Endothelial cell of umbilical vein (primary cell): Measurements from ENCODE around the gene SORCS2. TPM values are rescaled to one million over a fixed set of nuclear protein-coding genes. Genes with fewer than 3 reads are reported as not detected.

Experiments used
- BruUV-seq: library from RNA; stranded (reverse); fragments of 400-500 nt; replicated peaks from 2 replicates; lab custom pipeline; 2021; lab: Mats Ljungman, UMichigan
- CTCF ChIA-PET: fragments of 300-600, 350-600 bp; sonication (Branson Sonifier 250); formaldehyde crosslinking; loops from one replicate; lab custom pipeline; 2021; ENCODE audit warnings: antibody characterized with exemption, inconsistent platforms; lab: Charles Lee
- POLR2A ChIA-PET: fragments of 300-600, 350-600 bp; sonication (Branson Sonifier 250); formaldehyde crosslinking; loops from one replicate; lab custom pipeline; 2021; ENCODE audit warnings: antibody characterized with exemption, inconsistent platforms; lab: Charles Lee
- DNase-seq: peaks from one replicate; pipeline ENCODE4 v3.0.0-alpha.2; 2011; ENCODE audit warnings: low read depth, low spot score
- FAIRE-seq: peaks from 2 replicates; lab custom pipeline; 2011; peaks lifted over from hg19 to GRCh38; lab: Jason Lieb, UNC
- H2AFZ ChIP-seq: 2 replicates; pipeline ENCODE4 v1.6.0; 2012; ENCODE audit warnings: low read depth, low read length, control low read depth, inconsistent platforms
- H3K27ac ChIP-seq: 2 replicates; pipeline ENCODE4 v1.5.1; 2011; ENCODE audit warnings: low read depth, mild to moderate bottlenecking, control low read depth, low read length, moderate library complexity; ENCODE audit not compliant: insufficient read depth
- H3K27me3 ChIP-seq, 2 experiments: 2 replicates each; pipeline versions ENCODE4 v1.6.0 to v1.6.1; 2011; ENCODE audit warnings: low read length in 2 of 2, mixed read lengths in 1 of 2; ENCODE audit not compliant: control insufficient read depth in 2 of 2, insufficient read depth in 2 of 2
- H3K36me3 ChIP-seq, 2 experiments: 2 replicates in 1 of 2; 3 replicates in 1 of 2; pipeline ENCODE4 v1.5.1; 2011; ENCODE audit warnings: low read length in 2 of 2, mild to moderate bottlenecking in 1 of 2, moderate library complexity in 1 of 2; ENCODE audit not compliant: control insufficient read depth in 2 of 2, insufficient read depth in 2 of 2; ENCODE audit errors: extremely low read depth in 1 of 2
- H3K4me1 ChIP-seq: 3 replicates; pipeline ENCODE4 v1.5.1; 2011; ENCODE audit warnings: mild to moderate bottlenecking, low read length; ENCODE audit not compliant: control insufficient read depth, insufficient read depth; ENCODE audit errors: extremely low read depth
- H3K4me2 ChIP-seq: 2 replicates; pipeline ENCODE4 v1.6.1; 2011; ENCODE audit warnings: low read length, control low read depth, mixed read lengths; ENCODE audit not compliant: insufficient read depth
- H3K4me3 ChIP-seq, 3 experiments: fragments of 200-600 bp in 1 of 3; sonication (generic), shearing (Covaris generic) in 1 of 3; replicated peaks in 1 of 3; 2 replicates each; pipeline ENCODE4 v1.5.1; 2011 to 2016; ENCODE audit warnings: control low read depth in 3 of 3, low read length in 3 of 3, mild to moderate bottlenecking in 2 of 3, inconsistent platforms in 1 of 3, low read depth in 1 of 3, moderate library complexity in 1 of 3; ENCODE audit not compliant: insufficient read depth in 1 of 3
- H3K79me2 ChIP-seq: 2 replicates; pipeline ENCODE4 v1.6.0; 2012; ENCODE audit warnings: low read length, inconsistent platforms; ENCODE audit not compliant: control insufficient read depth, insufficient read depth
- H3K9ac ChIP-seq: replicated peaks from 2 replicates; pipeline ENCODE3; 2011; ENCODE audit warnings: low read length, control low read depth; ENCODE audit not compliant: insufficient read depth; ENCODE audit errors: extremely low read depth
- H3K9me1 ChIP-seq: replicated peaks from 3 replicates; pipeline ENCODE4 v1.6.0; 2011; ENCODE audit warnings: mild to moderate bottlenecking, low read length; ENCODE audit not compliant: control insufficient read depth, insufficient read depth; ENCODE audit errors: extremely low read depth
- H3K9me3 ChIP-seq: replicated peaks from 2 replicates; pipeline ENCODE4 v1.5.1; 2012; ENCODE audit warnings: low read length, inconsistent platforms; ENCODE audit not compliant: control insufficient read depth, insufficient read depth
- H4K20me1 ChIP-seq: replicated peaks from 2 replicates; pipeline ENCODE3; 2011; ENCODE audit warnings: mild to moderate bottlenecking, low read length; ENCODE audit not compliant: control insufficient read depth, insufficient read depth; ENCODE audit errors: extremely low read depth
- CTCF ChIP-seq, 2 donors: IDR thresholded peaks; 1 replicate in 1 of 2; 2 replicates in 1 of 2; pipeline ENCODE4 v1.5.1; 2011; ENCODE audit warnings: low read length in 2 of 2, mild to moderate bottlenecking in 2 of 2, moderate library complexity in 2 of 2, control low read depth in 1 of 2, inconsistent platforms in 1 of 2, low read depth in 1 of 2; ENCODE audit not compliant: insufficient read depth in 1 of 2; ENCODE audit errors: extremely low read depth in 1 of 2
- EZH2 ChIP-seq: IDR thresholded peaks from 2 replicates; pipeline ENCODE4 v1.6.1; 2012; ENCODE audit warnings: borderline replicate concordance, low read depth, mild to moderate bottlenecking, moderate library complexity, low read length, inconsistent platforms; ENCODE audit not compliant: severe bottlenecking
- FOS ChIP-seq: IDR thresholded peaks from 2 replicates; pipeline ENCODE4 v1.6.1; 2011; ENCODE audit warnings: mild to moderate bottlenecking, low read length, moderate library complexity, borderline replicate concordance; ENCODE audit not compliant: insufficient read depth
- GATA2 ChIP-seq: IDR thresholded peaks from 2 replicates; pipeline ENCODE4 v1.7.0; 2011; ENCODE audit warnings: low read depth, mild to moderate bottlenecking, moderate library complexity, mixed read lengths, low read length; ENCODE audit not compliant: insufficient read length, insufficient read depth
- JUN ChIP-seq: IDR thresholded peaks from 2 replicates; pipeline ENCODE4 v1.6.1; 2011; ENCODE audit warnings: borderline replicate concordance, low read depth; ENCODE audit not compliant: insufficient read length, insufficient read depth
- MYC ChIP-seq: IDR thresholded peaks from one replicate; pipeline ENCODE4 v1.6.1; 2011; ENCODE audit warnings: mild to moderate bottlenecking, low read depth, low read length
- POLR2A ChIP-seq: IDR thresholded peaks from 2 replicates; pipeline ENCODE4 v1.6.1; 2012; ENCODE audit warnings: low read depth, mild to moderate bottlenecking, control low read depth, low read length
- POLR2AphosphoS5 ChIP-seq: IDR thresholded peaks from 2 replicates; pipeline ENCODE4 v1.6.1; 2012; ENCODE audit warnings: low read depth, mild to moderate bottlenecking, control low read depth, low read length, moderate library complexity; ENCODE audit not compliant: insufficient read depth
- dilution Hi-C: fragments of 300-500 bp; cut with MboI; formaldehyde crosslinking; loops from one replicate; pipeline ENCODE4 v1.15.0; 2019; ENCODE audit warnings: low sequenced_read_pairs; ENCODE audit not compliant: extremely low pct_ligation_motif_present
- intact Hi-C: fragments of 100-400 bp; cut with micrococcal nuclease; formaldehyde crosslinking; loops from one replicate; pipeline ENCODE4 v1.10.0; 2022
- polyA plus RNA-seq, 4 experiments: library from polyadenylated mRNA; depleted of rRNA in 3 of 4; stranded (reverse) in 3 of 4; unstranded in 1 of 4; fragments of >200 nt; gene quantifications; 2 replicates each; pipeline versions ENCODE4 v1.2.1 to v1.2.3, GENCODE V29; 2011 to 2012; ENCODE audit warnings: missing spikeins in 1 of 4
- total RNA-seq: library from RNA; stranded (reverse); gene quantifications from 2 replicates; pipeline ENCODE4 v1.2.3, GENCODE V29; 2021
- TF ChIP-seq, protein P1 (sequence below): IDR thresholded peaks from 2 replicates; pipeline ENCODE4 v1.6.1; 2011; ENCODE audit not compliant: insufficient read depth, insufficient read length

SORCS2 gene
- total and polyA plus RNA-seq, 2 donors (not counting 3 experiments of a cell fraction or from before 2014, with no cell fraction given): not detected

DNA sequence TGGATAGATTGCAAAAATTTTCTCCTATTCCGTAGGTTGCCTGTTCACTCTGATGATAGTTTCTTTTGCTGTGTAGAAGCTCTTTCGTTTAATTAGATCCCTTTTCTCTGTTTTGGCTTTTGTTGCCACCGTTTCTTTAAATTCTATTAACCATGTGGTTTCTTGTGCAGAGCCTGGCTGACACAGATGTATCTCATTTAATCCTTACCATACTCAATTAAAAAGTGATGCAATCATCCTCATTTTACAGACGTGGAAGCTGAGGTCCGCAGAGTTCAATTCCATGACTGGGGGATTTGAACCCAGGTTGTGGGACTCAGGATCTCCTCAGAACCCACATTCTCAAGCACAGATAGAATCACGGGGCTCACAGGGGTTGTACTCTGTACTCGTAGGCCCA is 66.7 kb downstream of the SORCS2 start:
- FAIRE-seq (no peak), DNase-seq (no peak)
- BruUV-seq: no TSS peak
- dilution Hi-C loops (no loop called here), intact Hi-C loops (no loop called here)
- no peaks in the 10 kb centered on the region for H4K20me1 ChIP-seq
- H3K36me3 ChIP-seq: no peaks in the 10 kb centered on the region
- ChIA-PET CTCF (no interaction called here), POLR2A (no interaction called here)
- no peak overlapping the region for H2AFZ ChIP-seq
- no peaks in the 10 kb centered on the region for H3K79me2 ChIP-seq
- H3K4me1 ChIP-seq: no peaks in the 10 kb centered on the region
- H3K9me3 ChIP-seq: no peaks in the 10 kb centered on the region
- no peaks in the 10 kb centered on the region for H3K27me3 ChIP-seq
- H3K27ac ChIP-seq: no peak overlapping the region
- TF ChIP-seq, protein P1, sequence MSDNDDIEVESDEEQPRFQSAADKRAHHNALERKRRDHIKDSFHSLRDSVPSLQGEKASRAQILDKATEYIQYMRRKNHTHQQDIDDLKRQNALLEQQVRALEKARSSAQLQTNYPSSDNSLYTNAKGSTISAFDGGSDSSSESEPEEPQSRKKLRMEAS: no peak
- TF ChIP-seq GATA2 (no peak), CTCF (IDR thresholded peaks at IDR 0.05; ENCODE audit: extremely low read depth in 1 of 2, insufficient read depth in 1 of 2, low read depth in 1 of 2, low read length in 2 of 2) (no peak), FOS (no peak), POLR2AphosphoS5 (no peak), EZH2 (no peak), POLR2A (no peak), MYC (no peak), JUN (no peak)
- no peak overlapping the region for H3K9ac ChIP-seq
- no peak overlapping the region for H3K4me2 ChIP-seq
- no peak overlapping the region for H3K4me3 ChIP-seq
- H3K9me1 ChIP-seq: no peaks in the 10 kb centered on the region
